Activated T-cell treated with anti-CD3 and anti-CD28 coated beads, Interleukin-2, amount 50 U/mL, for 24 hours (primary cell): Measurements from ENCODE around the gene TERB1.

Source experiments
- DNase-seq: peaks from one replicate; pipeline ENCODE4 v3.0.0-alpha.2; 2020
- H3K27ac Mint-ChIP-seq: 2 replicates; pipeline ENCODE4 v1.8.0; 2020; ENCODE audit warnings: mild to moderate bottlenecking, mixed read lengths
- H3K27me3 Mint-ChIP-seq: 2 replicates; pipeline ENCODE4 v1.8.0; 2020; ENCODE audit warnings: mixed read lengths
- H3K36me3 Mint-ChIP-seq: 2 replicates; pipeline ENCODE4 v1.8.0; 2020; ENCODE audit warnings: low read depth, mixed read lengths
- H3K4me1 Mint-ChIP-seq: 2 replicates; pipeline ENCODE4 v1.8.0; 2020; ENCODE audit warnings: low read depth, mixed read lengths
- H3K4me3 Mint-ChIP-seq: 2 replicates; pipeline ENCODE4 v1.8.0; 2020; ENCODE audit warnings: mild to moderate bottlenecking, moderate library complexity, mixed read lengths
- H3K9me3 Mint-ChIP-seq: 2 replicates; pipeline ENCODE4 v1.8.0; 2020; ENCODE audit warnings: mixed read lengths

Gene TERB1

GRCh38 chr16:66746682-66747081 lies 54.7 kb downstream of the TERB1 start:
- H3K4me3 Mint-ChIP-seq = no peak overlapping the region
- no peaks in the 10 kb centered on the region for H3K27me3 Mint-ChIP-seq
- H3K27ac Mint-ChIP-seq = peak overlapping the region; percentile 62
- peaks cover 42% of the 10 kb centered on the region for H3K4me1 Mint-ChIP-seq
- DNase-seq = no peak
- H3K9me3 Mint-ChIP-seq = no peaks in the 10 kb centered on the region
- H3K36me3 Mint-ChIP-seq = peaks cover 76% of the 10 kb centered on the region

GRCh38 chr16:66746048-66746447 lies 55.3 kb downstream of the TERB1 start:
- DNase-seq = no peak
- Mint-ChIP-seq H3K9me3 (no peaks in the 10 kb centered on the region), H3K36me3 (peaks cover 82% of the 10 kb centered on the region), H3K4me3 (no peak overlapping the region), H3K27ac (no peak overlapping the region), H3K27me3 (no peaks in the 10 kb centered on the region), H3K4me1 (peaks cover 45% of the 10 kb centered on the region)

DNA sequence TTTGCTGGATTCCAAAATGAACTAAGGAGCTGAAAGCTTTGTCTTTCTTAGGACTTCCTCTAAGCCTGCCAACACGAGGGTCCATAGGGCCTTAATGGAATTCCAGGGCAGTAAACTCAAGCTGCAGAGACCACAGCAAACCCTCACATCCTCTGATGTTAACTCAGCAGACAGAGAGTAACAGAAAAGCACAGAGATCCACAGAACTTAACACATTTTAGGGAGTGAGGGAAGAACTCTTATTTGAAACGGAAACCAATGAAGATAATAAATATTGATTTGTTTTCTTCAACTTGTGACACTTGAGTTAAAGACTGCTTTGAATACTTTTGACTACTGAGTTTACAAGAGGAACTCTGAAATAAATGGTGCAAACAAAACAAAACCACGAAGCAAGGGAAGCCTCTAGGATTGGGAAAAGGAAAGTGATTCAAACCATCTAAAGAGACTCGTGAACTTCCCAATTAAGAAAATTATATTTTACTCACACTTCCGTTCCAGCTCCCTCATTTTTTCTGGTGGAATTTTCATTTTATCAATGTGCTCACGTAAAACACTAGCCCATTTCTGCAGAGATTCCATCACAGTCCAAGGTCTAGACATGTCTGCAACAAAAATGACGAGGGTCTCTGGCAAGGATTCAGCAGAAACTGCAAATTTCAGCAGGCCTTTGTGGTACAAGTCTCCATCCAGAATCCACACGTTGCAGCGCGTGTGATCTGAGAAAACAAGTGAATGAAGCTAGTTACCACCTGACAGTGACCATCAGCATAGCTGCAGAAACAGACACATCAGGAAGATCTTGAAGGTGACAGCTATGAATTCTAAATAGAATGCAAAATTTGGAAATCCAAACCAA lies 59.2 kb downstream of the TERB1 start:
- Mint-ChIP-seq H3K27me3 (no peaks in the 10 kb centered on the region), H3K27ac (no peak overlapping the region), H3K4me3 (no peak overlapping the region), H3K9me3 (no peaks in the 10 kb centered on the region), H3K4me1 (peaks cover 31% of the 10 kb centered on the region), H3K36me3 (peaks cover 80% of the 10 kb centered on the region)
- DNase-seq = no peak

GRCh38 chr16:66741169-66741900 lies 60.0 kb downstream of the TERB1 start:
- no peaks in the 10 kb centered on the region for H3K27me3 Mint-ChIP-seq
- H3K27ac Mint-ChIP-seq = peak overlapping the region; percentile 35

DNA sequence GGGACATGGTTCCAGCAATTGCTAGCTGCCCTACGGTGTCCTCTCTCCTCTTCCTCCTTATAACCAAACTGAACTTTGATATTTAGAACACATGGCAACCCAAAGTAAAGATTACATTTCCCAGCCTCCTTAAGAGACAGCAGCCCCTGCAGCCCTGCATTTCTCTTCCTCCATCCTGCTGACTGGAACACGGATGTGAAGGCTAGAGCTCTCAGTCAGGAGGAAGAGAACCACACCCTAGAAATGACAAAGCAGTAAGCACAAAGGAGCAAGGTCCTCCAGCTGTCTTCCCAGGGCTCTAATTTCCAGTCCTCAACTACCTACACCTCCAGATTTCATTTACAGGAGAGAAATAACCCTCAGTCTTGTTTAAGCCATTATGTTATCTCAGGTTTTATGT lies 60.9 kb downstream of the TERB1 start:
- Mint-ChIP-seq H3K4me1 (peaks cover 25% of the 10 kb centered on the region), H3K4me3 (no peak overlapping the region), H3K27me3 (no peaks in the 10 kb centered on the region), H3K9me3 (no peaks in the 10 kb centered on the region), H3K36me3 (peaks cover 79% of the 10 kb centered on the region), H3K27ac (peak overlapping the region; percentile 42)
- no peak for DNase-seq

More at GRCh38 chr16:66741169-66741900, 60.0 kb downstream of the TERB1 start:
- Mint-ChIP-seq H3K9me3 (no peaks in the 10 kb centered on the region), H3K4me3 (no peak overlapping the region), H3K4me1 (peaks cover 23% of the 10 kb centered on the region), H3K36me3 (peaks cover 76% of the 10 kb centered on the region)
- DNase-seq = no peak

DNA sequence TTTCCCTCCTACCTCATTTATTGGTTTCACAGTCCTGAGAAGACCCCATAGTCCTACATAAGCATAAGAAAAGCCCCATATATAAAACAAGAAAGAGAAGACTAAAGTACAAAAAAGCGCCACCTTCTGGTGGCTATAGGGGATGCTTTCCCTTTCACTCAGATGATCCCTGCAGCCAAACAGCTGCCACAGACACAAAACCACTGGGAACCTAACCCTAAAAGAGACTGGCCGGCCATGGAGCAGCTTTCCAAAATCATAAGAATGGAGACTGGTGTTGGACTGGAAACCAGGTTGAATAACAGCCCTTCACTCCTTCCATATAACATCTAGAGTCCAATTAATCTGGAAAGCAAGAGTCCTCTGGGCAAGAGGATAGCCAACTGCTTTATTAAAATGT lies 61.4 kb downstream of the TERB1 start:
- Mint-ChIP-seq H3K27ac (peak overlapping the region; percentile 45), H3K9me3 (no peaks in the 10 kb centered on the region), H3K4me1 (peaks cover 25% of the 10 kb centered on the region), H3K36me3 (peaks cover 84% of the 10 kb centered on the region), H3K27me3 (no peaks in the 10 kb centered on the region), H3K4me3 (no peak overlapping the region)
- no peak for DNase-seq

DNA sequence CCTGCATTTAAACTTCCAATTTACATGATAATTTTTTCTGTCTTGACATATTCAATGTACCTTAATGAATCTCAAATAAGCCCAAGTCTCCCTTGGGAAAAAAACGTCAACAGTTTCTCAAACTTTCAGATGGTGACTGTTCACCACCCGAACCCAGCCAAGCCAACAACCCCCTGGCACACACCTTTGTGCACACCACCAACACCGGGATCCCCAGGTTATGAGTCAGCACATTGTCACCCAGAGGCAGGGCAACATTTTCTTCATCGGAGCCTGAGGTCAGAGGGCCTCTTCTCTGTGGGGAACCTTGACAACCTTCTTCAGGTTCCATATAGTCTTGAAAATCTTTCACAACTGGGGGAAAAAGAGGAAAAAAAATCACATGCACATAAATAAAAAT lies 65.5 kb downstream of the TERB1 start:
- no peak for DNase-seq
- H3K4me1 Mint-ChIP-seq = peaks cover 16% of the 10 kb centered on the region
- H3K9me3 Mint-ChIP-seq = no peaks in the 10 kb centered on the region
- H3K27ac Mint-ChIP-seq = peak overlapping the region; percentile 63
- H3K4me3 Mint-ChIP-seq = no peak overlapping the region
- H3K27me3 Mint-ChIP-seq = no peaks in the 10 kb centered on the region
- H3K36me3 Mint-ChIP-seq = peaks cover 85% of the 10 kb centered on the region

DNA sequence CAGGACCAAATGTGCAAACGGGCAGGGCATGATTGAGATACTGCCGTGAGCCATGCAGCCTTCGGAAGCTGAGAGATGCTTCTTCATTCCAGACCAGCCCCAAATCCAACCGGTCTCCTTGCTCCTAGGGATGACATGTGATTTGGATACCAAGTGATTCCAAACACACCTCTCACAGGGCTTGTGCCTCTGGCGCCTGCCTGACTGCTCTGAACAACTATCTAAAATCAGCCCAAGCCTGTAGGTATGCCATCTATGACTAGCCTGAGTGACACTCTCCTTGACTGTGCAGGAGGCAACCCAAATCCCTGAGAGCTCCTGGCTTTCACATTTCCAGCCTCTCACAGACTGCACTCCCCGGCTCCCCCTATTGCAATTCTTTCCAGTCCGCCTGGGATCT lies 70.3 kb downstream of the TERB1 start:
- no peaks in the 10 kb centered on the region for H3K9me3 Mint-ChIP-seq
- DNase-seq = no peak
- no peaks in the 10 kb centered on the region for H3K27me3 Mint-ChIP-seq
- H3K4me1 Mint-ChIP-seq = peaks cover 4% of the 10 kb centered on the region
- H3K27ac Mint-ChIP-seq = no peak overlapping the region
- H3K4me3 Mint-ChIP-seq = no peak overlapping the region
- peaks cover 95% of the 10 kb centered on the region for H3K36me3 Mint-ChIP-seq

DNA sequence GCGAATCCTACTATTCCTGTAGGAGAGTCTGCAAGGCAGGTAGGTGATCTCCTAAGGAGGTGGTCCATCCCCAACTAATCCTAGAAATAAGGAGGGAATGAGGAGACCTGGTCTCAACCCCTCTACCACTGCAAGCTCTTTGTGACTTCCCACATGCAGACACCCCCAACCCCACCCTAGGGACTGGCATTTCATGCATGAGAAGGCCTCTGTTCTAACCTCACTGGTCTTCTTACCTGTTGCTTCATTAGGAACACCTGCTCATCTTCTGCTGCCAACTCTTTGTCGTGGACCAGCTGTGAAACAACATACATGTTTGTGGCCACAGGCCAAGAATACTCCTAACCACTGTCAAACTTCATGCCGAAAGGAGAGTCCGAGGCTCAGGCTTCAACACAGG lies 72.6 kb downstream of the TERB1 start:
- Mint-ChIP-seq H3K27me3 (no peaks in the 10 kb centered on the region), H3K9me3 (no peaks in the 10 kb centered on the region), H3K27ac (no peak overlapping the region), H3K36me3 (peaks cover 97% of the 10 kb centered on the region), H3K4me3 (no peak overlapping the region), H3K4me1 (no peaks in the 10 kb centered on the region)
- no peak for DNase-seq

DNA sequence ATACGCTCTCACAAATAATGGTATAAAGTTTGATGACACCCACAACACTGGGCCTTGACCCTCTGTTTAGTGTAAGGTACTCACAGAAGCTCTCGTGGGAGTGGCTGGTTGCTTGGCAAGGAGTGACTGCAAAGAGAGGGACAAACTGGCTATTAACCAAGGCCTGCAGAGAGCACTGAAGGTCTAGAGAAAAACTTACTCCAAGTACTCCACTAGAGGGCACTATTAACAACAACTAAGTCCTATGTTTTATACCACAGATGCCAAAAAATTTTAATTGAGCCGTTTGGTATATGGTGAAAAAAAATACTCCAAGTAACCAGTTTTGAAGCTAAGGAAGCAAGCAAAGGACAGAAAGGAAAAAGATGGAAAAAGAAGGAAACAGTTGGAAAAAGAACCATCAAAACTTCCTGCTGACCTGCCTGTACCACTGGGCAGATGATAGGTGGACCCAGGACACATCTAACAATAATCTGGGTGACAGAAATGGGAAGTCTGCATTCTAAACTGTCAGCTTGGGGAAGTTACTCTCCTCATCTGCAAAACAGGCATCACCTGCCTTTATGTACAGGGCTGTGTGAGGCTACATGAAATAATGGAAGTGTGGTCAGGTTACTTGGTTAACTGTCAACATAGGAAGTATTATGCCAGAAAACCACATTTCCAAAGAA lies 73.1 kb downstream of the TERB1 start:
- peaks cover 97% of the 10 kb centered on the region for H3K36me3 Mint-ChIP-seq
- H3K27ac Mint-ChIP-seq = peak overlapping the region; percentile 69
- DNase-seq = no peak
- no peaks in the 10 kb centered on the region for H3K27me3 Mint-ChIP-seq
- no peaks in the 10 kb centered on the region for H3K4me1 Mint-ChIP-seq
- H3K9me3 Mint-ChIP-seq = no peaks in the 10 kb centered on the region
- H3K4me3 Mint-ChIP-seq = no peak overlapping the region

GRCh38 chr16:66720766-66721165 lies 80.6 kb downstream of the TERB1 start:
- Mint-ChIP-seq H3K36me3 (peaks cover 73% of the 10 kb centered on the region), H3K27me3 (no peaks in the 10 kb centered on the region), H3K4me3 (no peak overlapping the region), H3K9me3 (no peaks in the 10 kb centered on the region), H3K27ac (no peak overlapping the region), H3K4me1 (no peaks in the 10 kb centered on the region)
- no peak for DNase-seq

GRCh38 chr16:66719246-66719645 lies 82.1 kb downstream of the TERB1 start:
- Mint-ChIP-seq H3K36me3 (peaks cover 58% of the 10 kb centered on the region), H3K27ac (no peak overlapping the region), H3K4me1 (no peaks in the 10 kb centered on the region), H3K4me3 (no peak overlapping the region), H3K27me3 (no peaks in the 10 kb centered on the region), H3K9me3 (no peaks in the 10 kb centered on the region)
- DNase-seq = no peak

DNA sequence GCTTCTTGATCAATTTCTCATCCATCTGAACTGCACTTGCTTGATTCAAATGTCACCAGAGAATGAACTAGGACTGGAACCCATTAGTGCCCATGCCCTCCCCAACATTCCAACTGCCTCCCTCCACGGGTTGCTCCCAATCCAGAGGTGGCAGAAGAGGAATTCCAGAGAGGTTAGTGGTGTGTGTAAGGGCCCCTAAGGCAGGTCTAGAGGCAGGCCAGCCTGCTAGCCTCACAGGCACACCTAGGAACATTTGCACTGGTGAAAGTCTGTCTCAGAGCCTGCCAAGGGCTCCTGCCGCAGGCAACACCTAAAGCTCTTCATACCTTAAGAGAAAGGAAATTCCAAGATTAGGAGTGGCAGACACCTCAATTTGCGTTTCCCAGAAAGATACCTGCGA lies 83.6 kb downstream of the TERB1 start:
- Mint-ChIP-seq H3K9me3 (no peaks in the 10 kb centered on the region), H3K27me3 (no peaks in the 10 kb centered on the region), H3K4me3 (no peak overlapping the region), H3K27ac (no peak overlapping the region), H3K4me1 (no peaks in the 10 kb centered on the region), H3K36me3 (peaks cover 43% of the 10 kb centered on the region)
- no peak for DNase-seq

GRCh38 chr16:66717112-66717675 lies 84.2 kb downstream of the TERB1 start:
- no peak overlapping the region for H3K4me3 Mint-ChIP-seq
- H3K9me3 Mint-ChIP-seq = no peaks in the 10 kb centered on the region
- H3K27me3 Mint-ChIP-seq = peaks cover 3% of the 10 kb centered on the region
- H3K4me1 Mint-ChIP-seq = no peaks in the 10 kb centered on the region
- H3K27ac Mint-ChIP-seq = no peak overlapping the region
- H3K36me3 Mint-ChIP-seq = peaks cover 39% of the 10 kb centered on the region
- DNase-seq = no peak
